Limb (tissue), 2 donors: Measurements from ENCODE around the gene CEP164.

Experiments used
- DNase-seq, 2 donors: peaks; one replicate each; pipeline ENCODE4 v3.0.0-alpha.2; 2016; ENCODE audit errors: extremely low spot score in 2 of 2

Gene CEP164

DNA sequence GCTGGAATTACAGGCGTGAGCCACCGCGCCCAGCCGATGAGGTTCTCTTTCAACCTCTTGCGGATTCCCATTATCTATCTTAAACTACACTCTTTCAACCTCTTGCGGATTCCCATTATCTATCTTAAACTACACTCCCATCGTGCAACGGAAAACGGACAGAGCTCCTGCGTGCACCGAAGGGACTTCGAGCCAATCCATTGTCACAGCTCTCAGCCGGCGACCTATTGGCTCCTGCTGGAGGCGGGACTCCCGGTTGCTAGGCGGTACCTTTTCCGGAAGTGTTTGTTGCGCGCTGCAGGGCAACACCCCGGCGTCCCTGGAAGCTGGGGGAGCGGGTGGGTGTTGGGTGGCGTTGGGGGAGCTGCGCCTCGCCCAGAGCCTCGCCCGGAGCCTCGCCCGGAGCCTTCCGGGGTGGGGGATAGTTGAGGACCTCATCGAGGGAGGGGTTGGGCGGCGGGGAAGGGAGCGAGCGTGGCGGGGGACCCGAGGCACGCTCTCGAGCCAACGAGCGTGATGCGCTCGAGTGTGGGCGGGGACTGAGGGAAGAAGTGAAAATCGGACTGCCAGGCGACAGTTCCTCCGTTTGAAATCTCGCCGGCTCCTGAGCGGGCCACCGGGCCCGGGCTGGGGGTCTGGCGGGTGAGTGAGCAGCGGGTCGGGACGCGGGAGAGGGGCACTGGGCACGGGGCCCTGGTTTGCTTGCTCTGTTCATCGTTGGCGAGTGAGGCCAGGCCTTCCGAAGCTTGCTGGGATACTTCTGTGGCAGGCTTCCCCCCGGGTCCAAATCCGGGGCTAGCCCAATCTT lies at the start of gene CEP164:
CEP164 (plus strand) TSS at position 288 of the 808 bp plus-strand sequence. CDS start 10,733 bp downstream, outside the sequence.
- peak; percentile 95 to 96 for DNase-seq

GRCh38 chr11:117278347-117278746 lies 49.3 kb upstream of the CEP164 start:
- no peak for DNase-seq

DNA sequence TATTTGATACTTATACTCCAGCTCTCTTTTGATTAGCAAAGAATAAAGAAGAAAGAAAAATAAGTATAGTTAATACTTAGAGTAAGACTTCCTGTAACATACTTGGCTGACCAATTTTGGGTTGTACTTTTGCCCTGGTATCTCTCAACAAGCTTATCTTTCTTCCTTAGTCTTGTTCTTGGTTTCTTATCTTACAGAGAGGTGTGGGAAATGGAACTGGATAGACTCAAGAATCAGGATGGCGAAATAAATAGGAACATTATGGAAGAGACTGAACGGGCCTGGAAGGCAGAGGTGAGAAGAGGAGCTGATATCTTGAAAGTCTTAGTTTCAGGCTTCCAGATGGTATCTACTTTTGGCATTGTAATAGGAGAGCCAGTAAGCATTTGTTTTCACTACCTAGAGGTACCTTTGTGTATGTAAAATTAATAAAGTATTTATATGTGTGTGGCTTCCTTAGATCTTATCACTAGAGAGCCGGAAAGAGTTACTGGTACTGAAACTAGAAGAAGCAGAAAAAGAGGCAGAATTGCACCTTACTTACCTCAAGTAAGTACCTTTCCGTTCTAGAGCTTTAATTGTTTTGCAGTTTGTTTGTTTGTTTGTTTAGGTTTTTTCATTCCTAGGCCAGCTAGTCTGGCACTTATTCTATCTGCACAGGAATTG lies 47.8 kb upstream of the CEP164 start:
- no peak for DNase-seq

DNA sequence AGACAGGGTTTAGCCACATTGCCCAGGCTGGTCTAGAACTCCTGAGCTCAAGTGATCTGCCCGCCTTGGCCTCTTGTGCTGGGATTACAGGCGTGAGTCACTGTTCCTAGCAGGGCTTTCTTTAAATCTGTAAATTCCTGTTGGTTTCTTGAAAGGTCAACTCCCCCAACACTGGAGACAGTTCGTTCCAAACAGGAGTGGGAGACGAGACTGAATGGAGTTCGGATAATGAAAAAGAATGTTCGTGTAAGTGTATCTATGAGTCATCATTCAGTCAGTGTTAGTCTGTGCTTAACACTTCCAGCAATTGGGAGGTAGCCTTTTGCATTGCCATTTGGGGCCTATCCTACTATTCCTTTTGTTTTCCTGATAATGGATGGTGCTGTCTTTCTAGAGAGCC lies 46.5 kb upstream of the CEP164 start:
- no peak for DNase-seq

DNA sequence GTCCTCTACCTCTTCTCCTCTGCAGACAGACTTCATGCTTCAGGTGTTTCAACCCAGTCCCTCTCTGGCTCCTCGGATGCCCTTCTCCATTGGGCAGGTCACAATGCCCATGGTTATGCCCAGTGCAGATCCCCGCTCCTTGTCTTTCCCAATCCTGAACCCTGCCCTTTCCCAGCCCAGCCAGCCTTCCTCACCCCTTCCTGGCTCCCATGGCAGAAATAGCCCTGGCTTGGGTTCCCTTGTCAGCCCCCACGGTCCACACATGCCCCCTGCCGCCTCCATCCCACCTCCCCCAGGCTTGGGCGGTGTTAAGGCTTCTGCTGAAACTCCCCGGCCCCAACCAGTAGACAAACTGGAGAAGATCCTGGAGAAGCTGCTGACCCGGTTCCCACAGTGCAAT lies 45.8 kb upstream of the CEP164 start:
- DNase-seq, result no peak

DNA sequence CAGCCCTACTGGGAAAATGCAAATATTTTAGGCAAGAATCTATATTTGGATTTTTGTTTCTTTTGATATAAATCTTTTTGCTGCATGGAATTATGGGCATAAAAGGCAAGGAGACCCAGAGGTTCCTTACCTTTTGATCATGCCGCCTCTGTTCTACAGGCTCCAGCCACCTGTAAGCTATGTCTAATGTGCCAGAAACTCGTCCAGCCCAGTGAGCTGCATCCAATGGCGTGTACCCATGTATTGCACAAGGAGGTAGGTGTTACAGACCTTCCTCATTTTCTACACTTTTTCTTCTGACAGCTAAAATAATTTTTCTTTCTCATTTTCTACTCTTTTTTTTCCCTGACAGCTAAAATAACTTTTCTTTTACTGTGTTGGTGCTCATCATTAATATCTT lies 44.7 kb upstream of the CEP164 start:
- no peak for DNase-seq

GRCh38 chr11:117284053-117284452 lies 43.6 kb upstream of the CEP164 start:
- no peak for DNase-seq

GRCh38 chr11:117286588-117286987 lies 41.1 kb upstream of the CEP164 start:
- no peak for DNase-seq

DNA sequence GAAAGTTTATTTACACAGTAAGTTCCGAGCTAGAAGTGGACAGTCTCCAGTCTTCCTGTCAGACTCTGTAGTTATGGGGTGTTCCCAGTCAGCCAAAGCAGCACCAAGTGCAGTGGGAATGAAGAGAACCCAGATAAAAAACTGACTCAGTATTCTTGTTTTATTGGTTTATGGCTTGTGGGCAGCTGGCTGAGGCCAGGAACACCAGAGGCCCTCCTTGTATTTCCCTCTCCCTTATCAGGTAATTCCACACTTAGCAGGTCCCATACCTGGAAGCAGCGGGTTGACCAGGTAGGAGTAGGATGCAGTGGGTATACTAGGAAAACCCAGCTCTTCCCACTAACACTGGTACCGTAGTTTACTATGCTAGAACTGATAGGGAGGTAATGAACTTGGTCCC lies 40.0 kb upstream of the CEP164 start:
- DNase-seq, result no peak

DNA sequence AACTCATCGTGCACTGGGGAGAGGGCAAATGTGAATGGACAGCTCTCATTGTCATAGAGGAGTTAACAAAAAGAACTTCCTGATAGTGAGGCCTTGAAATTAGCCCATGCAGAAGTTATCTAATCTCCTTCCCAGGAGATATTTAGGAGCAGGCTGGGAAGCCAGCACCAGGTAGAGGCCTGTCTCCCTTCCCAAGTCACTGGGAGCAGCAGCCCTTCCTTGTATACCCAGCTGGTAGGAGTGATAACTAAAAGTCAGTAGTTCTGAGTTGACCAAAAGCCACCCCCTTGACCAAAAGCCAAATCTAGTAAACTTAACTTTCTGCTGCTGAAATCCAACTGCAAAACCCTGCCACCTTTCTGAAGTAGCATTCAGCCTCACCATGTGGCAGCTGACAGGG lies 37.9 kb upstream of the CEP164 start:
- DNase-seq, result no peak

GRCh38 chr11:117290809-117291396 lies 36.8 kb upstream of the CEP164 start, which contains the start of gene BACE1-AS:
Gene BACE1-AS, plus strand, starts transcription at chr11:117291346.
- no peak for DNase-seq

GRCh38 chr11:117292616-117293015 lies 35.0 kb upstream of the CEP164 start:
- no peak for DNase-seq

GRCh38 chr11:117295438-117296137 lies 32.1 kb upstream of the CEP164 start:
- no peak for DNase-seq

- DNase-seq, result no peak
Observed at GRCh38 chr11:117296881-117297280, 30.8 kb upstream of the CEP164 start.

- DNase-seq, result no peak
Observed at GRCh38 chr11:117298195-117298594, 29.5 kb upstream of the CEP164 start.

DNA sequence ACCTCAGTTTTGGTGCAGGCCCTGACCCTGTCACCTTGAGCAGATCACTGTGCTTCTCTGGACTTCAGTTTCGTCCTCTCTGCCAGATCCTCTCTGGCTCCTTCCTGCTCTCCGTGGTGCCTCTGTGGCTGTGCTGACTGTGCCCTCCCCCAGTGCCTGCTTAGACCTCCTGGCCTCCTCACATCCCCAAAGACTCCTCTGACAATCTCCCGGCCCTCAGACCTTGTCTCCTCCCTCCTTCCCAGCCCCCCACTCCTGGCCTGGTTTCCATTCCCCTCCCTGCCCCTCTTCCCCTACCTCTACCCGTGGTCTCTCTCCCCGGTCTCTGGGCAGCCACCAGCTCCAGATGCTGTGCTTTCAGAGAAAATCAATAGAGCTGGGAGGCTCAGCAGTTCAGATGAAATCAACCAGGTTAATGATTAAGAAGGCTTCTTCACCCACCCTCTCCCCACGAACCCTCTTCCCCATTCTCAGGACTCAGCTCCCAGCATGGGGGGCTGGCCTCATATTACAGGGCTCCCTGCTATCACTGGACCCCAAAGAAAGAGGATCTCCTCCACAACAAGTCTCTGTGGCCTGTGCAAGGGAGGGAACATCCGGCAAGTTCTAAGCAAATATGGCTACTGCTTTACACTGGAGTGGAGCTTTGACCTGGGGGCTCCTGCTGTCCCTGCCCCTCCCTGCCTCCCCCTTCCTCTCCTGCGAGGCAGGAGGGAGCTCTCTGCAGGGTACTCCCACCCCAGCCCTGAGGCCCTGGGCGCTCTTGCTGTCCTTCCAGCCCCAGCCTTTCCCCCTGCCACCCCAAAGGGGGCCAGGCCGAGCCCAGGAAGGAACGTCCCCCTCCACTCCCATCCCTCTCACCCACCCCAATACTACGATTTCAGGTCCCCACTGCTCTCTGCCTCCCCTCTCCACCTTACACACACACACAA lies 28.0 kb upstream of the CEP164 start:
- peak in 1 of 2 donors; percentile 40 for DNase-seq

- DNase-seq, result peak in 1 of 2 donors; percentile 67
Observed at GRCh38 chr11:117300283-117300663, 27.4 kb upstream of the CEP164 start.

DNA sequence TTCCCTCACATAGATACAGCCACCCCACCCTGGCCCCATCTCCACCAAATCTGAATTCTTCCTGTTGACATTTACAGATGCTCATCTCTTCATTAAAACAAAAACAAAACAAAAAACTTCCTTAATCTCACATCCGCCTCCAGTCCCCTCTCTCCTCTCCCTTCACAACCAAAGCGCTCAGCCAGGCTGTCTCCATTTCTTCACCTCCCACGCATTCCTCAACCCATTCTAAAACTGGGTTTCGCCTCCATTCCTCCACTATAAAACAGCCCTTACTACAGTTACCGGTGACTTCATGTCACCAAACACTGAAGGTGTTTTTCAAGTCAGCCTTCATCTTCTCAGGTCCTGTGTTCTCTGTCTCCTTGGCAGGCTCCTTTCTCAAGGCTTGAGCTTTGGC lies 26.9 kb upstream of the CEP164 start:
- no peak for DNase-seq

DNA sequence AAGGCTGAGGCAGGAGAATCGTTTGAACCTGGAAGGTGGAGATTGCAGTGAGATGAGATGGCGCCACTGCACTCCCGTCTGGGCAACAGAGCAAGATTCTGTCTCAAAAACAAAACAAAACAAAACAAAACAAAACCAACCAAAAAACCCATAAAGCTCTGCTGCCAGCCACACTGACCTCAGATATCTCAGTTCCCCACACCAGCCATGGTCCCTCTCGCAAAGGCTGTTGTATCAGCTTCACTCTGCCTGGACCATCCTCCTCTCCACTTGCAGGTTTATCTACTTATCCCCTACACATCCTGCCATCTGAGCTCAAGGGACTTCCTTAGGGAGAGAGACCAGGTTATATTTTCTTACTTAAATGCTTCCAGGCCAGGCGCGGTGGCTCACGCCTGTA lies 25.4 kb upstream of the CEP164 start:
- no peak for DNase-seq

DNA sequence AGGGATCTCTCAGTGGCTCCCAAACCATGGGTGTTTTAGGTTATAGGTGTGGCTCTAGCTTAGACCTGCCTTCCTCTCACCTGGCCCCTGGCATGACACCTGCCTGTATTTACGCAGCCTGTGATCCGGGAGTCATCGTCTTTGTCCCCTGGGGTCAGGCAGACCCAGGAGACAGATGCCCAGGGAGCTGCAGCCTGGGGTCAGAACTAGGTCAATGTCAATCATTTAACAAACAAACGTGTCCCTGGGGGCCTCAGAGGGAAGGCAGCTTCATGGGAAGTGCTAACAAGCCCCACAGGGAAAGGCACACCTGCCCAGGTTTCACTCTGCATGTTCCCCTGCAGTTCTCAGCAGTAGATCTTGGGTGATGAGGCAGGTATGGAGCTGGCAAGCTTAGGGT lies 24.6 kb upstream of the CEP164 start:
- no peak for DNase-seq
